H7 (cell line): ENCODE measurements around the gene ANKRD24. TPM values are rescaled to one million over a fixed set of nuclear protein-coding genes. Genes with fewer than 3 reads are reported as not detected.
"Not testable (repeated sequence)": the region's sequence is repeated elsewhere in the genome, so short reads cannot be mapped to it uniquely, and the experiment has no call there.

Experiments used
- DNase-seq: peaks from one replicate; pipeline ENCODE4 v3.0.0; 2012
- H3K27me3 ChIP-seq: 2 replicates; pipeline ENCODE4 v1.6.0; 2011; ENCODE audit warnings: mild to moderate bottlenecking, low read length; ENCODE audit not compliant: control insufficient read depth, insufficient read depth
- H3K36me3 ChIP-seq: replicated peaks from 2 replicates; pipeline ENCODE4 v1.5.1; 2011; ENCODE audit warnings: low read length; ENCODE audit not compliant: control insufficient read depth, insufficient read depth
- H3K4me3 ChIP-seq: 2 replicates; pipeline ENCODE4 v1.5.1; 2011; ENCODE audit warnings: low read depth, mild to moderate bottlenecking, control low read depth, low read length, moderate library complexity; ENCODE audit not compliant: insufficient read depth
- total RNA-seq: library from RNA; depleted of rRNA; stranded (reverse); fragments of >200 nt; shearing (Covaris generic); gene quantifications from 2 replicates; pipeline ENCODE4 v1.2.3, GENCODE V29; 2014

ANKRD24 gene
- total RNA-seq, 1 experiment from 2014 or later = 1.0 TPM

DNA sequence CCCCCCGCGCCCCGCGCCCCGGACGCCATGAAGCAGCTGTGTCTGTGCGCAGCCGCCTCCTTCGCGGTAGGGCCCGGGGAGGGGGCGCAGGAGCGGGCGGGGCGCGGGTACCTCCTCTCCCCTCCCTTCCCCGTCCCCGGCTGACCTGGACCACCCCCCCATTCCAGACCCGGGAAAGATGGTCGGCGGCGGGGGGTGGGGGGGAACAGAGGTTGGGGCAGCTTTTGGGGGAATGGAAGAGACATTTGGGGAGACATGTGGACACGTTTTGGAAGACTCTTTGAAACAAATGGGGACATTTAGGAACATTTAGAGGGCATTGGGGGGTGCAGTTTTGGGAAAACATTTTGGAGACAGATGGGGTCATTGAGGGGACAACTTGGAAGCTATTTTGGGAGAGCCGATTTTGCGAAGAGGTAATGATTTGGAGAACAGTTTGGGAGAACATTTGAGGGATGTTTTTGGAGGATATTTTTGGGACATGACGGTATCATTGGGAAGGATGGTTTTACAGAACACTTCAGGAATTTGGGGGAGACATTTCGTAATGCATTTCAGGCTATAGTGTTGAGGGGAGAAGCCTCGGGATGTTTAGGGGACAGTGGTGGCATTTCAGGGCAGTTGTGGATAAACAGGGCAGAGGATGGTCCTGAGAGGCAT is 16.1 kb downstream of the ANKRD24 start:
- Histone ChIP-seq H3K36me3 (no peaks in the 10 kb centered on the region), H3K4me3 (peak overlapping the region; percentile 32), H3K27me3 (peaks cover 38% of the 10 kb centered on the region)
- peak; percentile 44 for DNase-seq

- Histone ChIP-seq H3K36me3 (no peaks in the 10 kb centered on the region), H3K27me3 (peaks cover 38% of the 10 kb centered on the region), H3K4me3 (no peak overlapping the region)
- DNase-seq = peak; percentile 93
Observed at GRCh38 chr19:4199699-4200293, 17.3 kb downstream of the ANKRD24 start.

DNA sequence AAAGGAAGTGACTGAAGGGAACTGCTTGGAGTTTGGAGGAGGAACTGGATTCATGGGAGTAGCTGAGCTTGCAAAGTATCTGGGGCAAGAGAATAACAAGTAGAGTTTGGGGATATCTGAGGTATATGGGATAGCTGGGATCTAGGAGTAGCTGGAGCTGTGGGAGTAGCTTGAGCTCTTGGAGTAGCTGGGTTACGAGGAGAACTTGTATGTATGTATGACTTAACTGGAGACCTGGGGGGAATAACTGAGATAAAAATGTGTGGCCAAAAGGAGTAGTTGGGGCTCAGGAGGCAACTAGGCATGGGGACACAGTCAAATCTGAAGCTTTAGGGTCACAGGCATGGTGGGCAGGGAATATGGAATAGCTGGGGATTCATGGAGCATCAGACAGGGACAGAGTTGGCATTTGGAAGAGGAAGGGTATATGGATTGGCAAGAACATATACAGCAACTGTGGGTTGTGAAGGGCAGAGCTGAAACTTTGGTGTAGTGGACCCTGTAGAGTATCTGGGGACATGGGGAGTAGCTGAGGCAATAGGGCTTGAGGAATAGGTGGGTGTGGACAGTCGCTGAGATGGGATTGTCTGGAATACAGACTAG is 18.6 kb downstream of the ANKRD24 start:
- Histone ChIP-seq H3K36me3 (no peaks in the 10 kb centered on the region), H3K4me3 (no peak overlapping the region), H3K27me3 (peaks cover 38% of the 10 kb centered on the region)
- no peak for DNase-seq

DNA sequence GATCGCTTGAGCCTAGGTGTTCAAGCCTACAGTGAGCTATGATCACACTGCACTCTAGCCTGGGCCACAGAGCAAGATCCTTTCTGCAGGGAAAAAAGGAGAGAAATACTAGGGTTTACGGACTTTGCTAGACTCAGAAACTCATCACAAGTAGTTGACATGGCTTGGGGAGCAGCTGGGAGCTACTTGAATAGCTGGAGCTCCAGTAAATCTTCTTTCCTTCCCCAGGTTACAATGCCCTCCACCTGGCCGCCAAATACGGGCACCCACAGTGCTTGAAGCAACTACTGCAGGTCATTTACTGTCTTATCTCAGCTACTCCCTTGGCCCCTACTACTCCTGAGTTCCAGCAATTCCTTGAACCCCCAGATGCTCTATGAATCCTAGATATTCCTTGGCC is 19.3 kb downstream of the ANKRD24 start:
- DNase-seq = no peak
- no peak overlapping the region for H3K4me3 ChIP-seq
- H3K27me3 ChIP-seq = peaks cover 38% of the 10 kb centered on the region
- H3K36me3 ChIP-seq = no peaks in the 10 kb centered on the region

DNA sequence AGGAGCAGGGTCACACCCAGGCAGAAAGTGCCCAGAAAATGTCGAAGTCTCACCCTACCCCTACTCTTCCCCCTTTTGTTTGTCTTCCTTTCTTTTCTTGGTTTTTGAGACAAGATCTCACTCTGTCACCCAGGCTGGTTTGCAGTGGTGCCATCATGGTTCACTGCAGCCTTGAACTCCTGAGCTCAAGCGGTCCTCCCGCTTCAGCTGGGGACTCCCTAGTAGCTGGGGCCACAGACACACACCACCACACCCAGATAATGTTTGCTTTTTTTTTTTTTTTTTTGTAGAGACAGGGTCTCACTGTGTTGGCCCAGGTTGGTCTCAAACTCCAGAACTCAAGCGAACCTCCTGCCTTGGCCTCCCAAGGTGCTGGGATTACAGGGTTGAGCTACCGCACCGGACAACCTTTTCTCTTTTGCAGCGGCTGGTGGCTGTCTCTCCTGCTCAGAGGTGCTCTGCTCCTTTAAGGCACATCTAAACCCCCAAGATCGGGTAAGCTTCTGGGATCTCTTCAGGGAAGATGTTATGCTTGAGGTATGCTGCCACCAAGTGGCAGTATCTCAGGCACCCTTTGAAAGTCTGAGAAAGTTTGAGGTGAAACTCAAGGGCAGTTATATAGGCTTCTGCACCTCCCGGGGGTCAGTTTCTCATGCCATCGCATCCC is 24.5 kb downstream of the ANKRD24 start:
- no peak overlapping the region for H3K4me3 ChIP-seq
- DNase-seq = peak; percentile 68
- no peaks in the 10 kb centered on the region for H3K36me3 ChIP-seq
- peaks cover 1% of the 10 kb centered on the region; the same call in 1 of the 2 replicates for H3K27me3 ChIP-seq

- H3K4me3 ChIP-seq = no peak overlapping the region
- DNase-seq = peak; percentile 82
- no peaks in the 10 kb centered on the region for H3K36me3 ChIP-seq
Observed at GRCh38 chr19:4208385-4209094, 26.1 kb downstream of the ANKRD24 start.

GRCh38 chr19:4210166-4210731 is 27.8 kb downstream of the ANKRD24 start:
- no peaks in the 10 kb centered on the region for H3K36me3 ChIP-seq
- H3K27me3 ChIP-seq = no peaks in the 10 kb centered on the region
- DNase-seq = no peak
- no peak overlapping the region for H3K4me3 ChIP-seq

More at GRCh38 chr19:4208385-4209094, 26.1 kb downstream of the ANKRD24 start:
- no peaks in the 10 kb centered on the region; the same call in 1 of the 2 replicates for H3K27me3 ChIP-seq

- no peaks in the 10 kb centered on the region for H3K27me3 ChIP-seq
- H3K36me3 ChIP-seq = no peaks in the 10 kb centered on the region
- no peak for DNase-seq
Observed at GRCh38 chr19:4213116-4213515, 30.6 kb downstream of the ANKRD24 start.

GRCh38 chr19:4215807-4216206 is 33.3 kb downstream of the ANKRD24 start:
- Histone ChIP-seq H3K4me3 (no peak overlapping the region), H3K27me3 (no peaks in the 10 kb centered on the region), H3K36me3 (no peaks in the 10 kb centered on the region)
- peak; percentile 32 for DNase-seq

More at GRCh38 chr19:4213116-4213515, 30.6 kb downstream of the ANKRD24 start:
- H3K4me3 ChIP-seq = no peak overlapping the region

DNA sequence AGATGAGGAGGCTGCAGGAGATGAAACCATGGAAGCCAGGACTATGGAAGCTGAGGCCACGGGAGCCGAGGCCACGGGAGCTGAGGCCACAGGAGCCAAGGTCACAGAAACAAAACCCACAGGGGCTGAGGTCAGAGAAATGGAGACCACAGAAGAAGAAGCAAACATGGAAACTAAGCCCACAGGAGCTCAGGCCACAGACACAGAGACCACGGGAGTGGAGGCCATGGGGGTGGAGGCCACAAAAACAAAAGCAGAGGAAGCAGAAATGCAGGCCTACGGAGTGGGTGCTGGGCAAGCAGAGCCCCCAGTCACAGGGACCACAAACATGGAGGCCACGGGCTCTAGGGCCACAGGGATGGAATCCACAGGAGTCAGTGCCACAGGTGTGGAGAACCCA is 34.4 kb downstream of the ANKRD24 start:
- peak; percentile 26 for DNase-seq
- Histone ChIP-seq H3K36me3 (peaks cover 2% of the 10 kb centered on the region), H3K4me3 (no peak overlapping the region), H3K27me3 (no peaks in the 10 kb centered on the region)

DNA sequence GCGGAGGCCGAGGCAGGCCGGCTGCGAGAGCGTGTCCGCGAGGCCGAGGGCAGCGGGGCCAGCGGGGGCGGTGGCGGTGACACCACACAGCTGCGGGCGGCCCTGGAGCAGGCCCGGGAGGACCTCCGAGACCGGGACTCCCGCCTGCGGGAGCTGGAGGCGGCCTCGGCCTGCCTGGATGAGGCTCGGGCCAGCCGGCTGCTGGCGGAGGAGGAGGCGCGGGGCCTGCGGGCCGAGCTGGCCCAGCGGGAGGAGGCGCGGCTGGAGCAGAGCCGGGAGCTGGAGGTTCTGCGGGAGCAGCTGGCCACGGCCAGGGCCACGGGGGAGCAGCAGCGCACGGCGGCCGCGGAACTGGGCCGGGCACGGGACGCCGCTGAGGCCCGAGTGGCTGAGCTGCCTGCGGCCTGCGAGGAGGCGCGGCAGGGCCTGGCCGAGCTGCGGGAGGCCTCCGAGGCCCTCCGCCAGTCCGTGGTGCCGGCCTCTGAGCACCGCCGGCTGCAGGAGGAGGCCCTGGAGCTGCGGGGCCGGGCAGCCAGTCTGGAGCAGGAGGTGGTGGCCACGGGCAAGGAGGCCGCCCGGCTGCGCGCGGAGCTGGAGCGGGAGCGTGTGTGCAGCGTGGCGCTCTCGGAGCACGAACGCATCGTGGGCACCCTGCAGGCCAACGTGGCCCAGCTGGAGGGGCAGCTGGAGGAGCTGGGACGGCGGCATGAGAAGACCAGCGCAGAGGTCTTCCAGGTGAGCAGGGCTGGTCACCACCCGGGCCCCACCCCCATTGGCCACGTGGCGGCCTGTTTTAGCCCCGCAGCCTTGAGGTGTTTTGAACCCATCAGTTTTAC is 35.2 kb downstream of the ANKRD24 start:
- Histone ChIP-seq H3K27me3 (no peaks in the 10 kb centered on the region), H3K36me3 (peaks cover 2% of the 10 kb centered on the region), H3K4me3 (no peak overlapping the region)
- peak; percentile 63 for DNase-seq

- not testable (repeated sequence) for DNase-seq, H3K4me3 ChIP-seq, H3K27me3 ChIP-seq, H3K36me3 ChIP-seq
Observed at GRCh38 chr19:4218523-4218922, 36.0 kb downstream of the ANKRD24 start.

DNA sequence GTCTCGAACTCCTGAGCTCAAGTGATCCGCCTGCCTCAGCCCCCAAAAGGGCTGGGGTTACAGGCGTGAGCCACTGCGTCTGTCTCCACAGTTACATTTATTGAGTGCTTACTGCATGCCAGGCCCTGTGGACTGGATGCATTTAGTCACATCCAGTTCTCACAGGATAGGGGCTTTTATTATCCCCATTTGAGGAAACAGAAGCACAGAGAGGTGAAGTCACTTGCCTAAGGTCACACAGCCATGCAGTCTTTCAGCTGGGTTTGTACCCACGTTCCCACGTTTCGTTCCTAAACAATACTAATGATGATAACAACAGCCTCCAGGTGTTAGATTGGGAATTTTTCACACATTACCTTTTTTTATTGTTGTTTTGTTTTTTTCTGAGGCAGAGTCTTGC is 37.7 kb downstream of the ANKRD24 start:
- H3K36me3 ChIP-seq = peaks cover 2% of the 10 kb centered on the region
- DNase-seq = no peak
- no peak overlapping the region for H3K4me3 ChIP-seq
- H3K27me3 ChIP-seq = no peaks in the 10 kb centered on the region
